Mesenchymal stem cell (in vitro differentiated cells and primary cell): ENCODE data around the gene PDHA2. TPM values are rescaled to one million over a fixed set of nuclear protein-coding genes. Genes with fewer than 3 reads are reported as not detected.
A peak's percentile ranks its signal among the peaks of the same experiment; 100 is the strongest.

Experiments used
- DNase-seq: peaks from one replicate; pipeline ENCODE4 v3.0.0-alpha.2; 2013
- H2AFZ ChIP-seq: one replicate; pipeline ENCODE4 v1.6.1; 2013; ENCODE audit warnings: low read depth, mild to moderate bottlenecking, control low read depth, inconsistent platforms, low read length, moderate library complexity
- H2AK5ac ChIP-seq: 2 replicates; pipeline ENCODE4 v1.6.1; 2013; ENCODE audit warnings: low read length, moderate library complexity, mild to moderate bottlenecking, inconsistent platforms; ENCODE audit not compliant: severe bottlenecking
- H2BK120ac ChIP-seq: one replicate; pipeline ENCODE4 v1.6.1; 2013; ENCODE audit warnings: low read depth, mild to moderate bottlenecking, inconsistent platforms, low read length, moderate library complexity
- H2BK12ac ChIP-seq, 2 experiments: one replicate each; pipeline ENCODE4 v1.6.1; 2013; ENCODE audit warnings: inconsistent platforms in 2 of 2, low read length in 2 of 2, mild to moderate bottlenecking in 2 of 2, moderate library complexity in 2 of 2, control low read depth in 1 of 2
- H2BK15ac ChIP-seq: one replicate; pipeline ENCODE4 v1.6.1; 2013; ENCODE audit warnings: mild to moderate bottlenecking, low read depth, inconsistent platforms; ENCODE audit not compliant: poor library complexity, severe bottlenecking
- H2BK5ac ChIP-seq: 2 replicates; pipeline ENCODE4 v1.6.1; 2013; ENCODE audit warnings: low read depth, mild to moderate bottlenecking, low read length, control low read depth, inconsistent platforms; ENCODE audit not compliant: poor library complexity, severe bottlenecking
- H3K14ac ChIP-seq, 2 experiments: one replicate each; pipeline ENCODE4 v1.6.1; 2013; ENCODE audit warnings: inconsistent platforms in 2 of 2, low read length in 2 of 2, control low read depth in 1 of 2, mild to moderate bottlenecking in 1 of 2, moderate library complexity in 1 of 2
- H3K18ac ChIP-seq, 2 experiments: one replicate each; pipeline ENCODE4 v1.6.1; 2013; ENCODE audit warnings: inconsistent platforms in 2 of 2, low read length in 2 of 2, control low read depth in 1 of 2, low read depth in 1 of 2, mild to moderate bottlenecking in 1 of 2
- H3K23ac ChIP-seq, 2 experiments: one replicate each; pipeline ENCODE4 v1.6.1; 2013; ENCODE audit warnings: inconsistent platforms in 2 of 2, low read length in 2 of 2, mild to moderate bottlenecking in 2 of 2, moderate library complexity in 2 of 2, control low read depth in 1 of 2
- H3K27ac ChIP-seq: 2 replicates; pipeline ENCODE4 v1.5.1; 2013; ENCODE audit warnings: mild to moderate bottlenecking, moderate library complexity, low read length, control low read depth, inconsistent platforms; ENCODE audit not compliant: poor library complexity, severe bottlenecking
- H3K27me3 ChIP-seq, 2 experiments: 2 replicates each; pipeline versions ENCODE4 v1.6.1 to v1.7.0; 2013; ENCODE audit warnings: low read length in 2 of 2, mild to moderate bottlenecking in 2 of 2, moderate library complexity in 2 of 2, control low read depth in 1 of 2, inconsistent platforms in 1 of 2; ENCODE audit not compliant: control insufficient read depth in 1 of 2, insufficient read depth in 1 of 2
- H3K36me3 ChIP-seq, 2 experiments: 2 replicates each; pipeline versions ENCODE4 v1.6.1 to v1.7.0; 2013; ENCODE audit warnings: low read length in 2 of 2, control low read depth in 1 of 2, inconsistent platforms in 1 of 2, low read depth in 1 of 2, mild to moderate bottlenecking in 1 of 2; ENCODE audit not compliant: insufficient read depth in 2 of 2, control insufficient read depth in 1 of 2
- H3K4ac ChIP-seq, 2 experiments: one replicate each; pipeline ENCODE4 v1.6.1; 2013; ENCODE audit warnings: inconsistent platforms in 2 of 2, low read length in 2 of 2, mild to moderate bottlenecking in 2 of 2, moderate library complexity in 2 of 2, control low read depth in 1 of 2, low read depth in 1 of 2
- H3K4me1 ChIP-seq: 2 replicates; pipeline ENCODE4 v1.6.1; 2013; ENCODE audit warnings: low read depth, low read length, control low read depth; ENCODE audit not compliant: control insufficient read depth, insufficient read depth
- H3K4me2 ChIP-seq: 2 replicates; pipeline ENCODE4 v1.6.1; 2013; ENCODE audit warnings: low read length, mild to moderate bottlenecking, inconsistent platforms; ENCODE audit not compliant: poor library complexity, severe bottlenecking
- H3K4me3 ChIP-seq, 2 experiments: 2 replicates each; pipeline versions ENCODE4 v1.5.1 to v1.7.0; 2013; ENCODE audit warnings: low read length in 2 of 2, mild to moderate bottlenecking in 2 of 2, control low read depth in 1 of 2, low read depth in 1 of 2; ENCODE audit not compliant: insufficient read depth in 1 of 2
- H3K79me1 ChIP-seq: replicated peaks from 2 replicates; pipeline ENCODE4 v1.6.1; 2013; ENCODE audit warnings: mild to moderate bottlenecking, control low read depth, low read length, inconsistent platforms; ENCODE audit not compliant: poor library complexity, severe bottlenecking
- H3K9ac ChIP-seq: 2 replicates; pipeline ENCODE4 v1.7.0; 2013; ENCODE audit warnings: mild to moderate bottlenecking, low read length, moderate library complexity
- H3K9me3 ChIP-seq: 2 replicates; pipeline ENCODE4 v1.7.0; 2013; ENCODE audit warnings: mild to moderate bottlenecking, low read length; ENCODE audit not compliant: control insufficient read depth
- H4K8ac ChIP-seq: one replicate; pipeline ENCODE4 v1.6.1; 2013; ENCODE audit warnings: inconsistent platforms, mild to moderate bottlenecking, low read length, moderate library complexity
- H4K91ac ChIP-seq: one replicate; pipeline ENCODE4 v1.6.1; 2013; ENCODE audit warnings: mild to moderate bottlenecking, low read length, inconsistent platforms
- WGBS: methylation state at CpG from one replicate; pipeline ENCODE4 v1.1.7; 2013; ENCODE audit warnings: mixed read lengths; 5-methylcytosine and 5-hydroxymethylcytosine counted together
- small RNA-seq: library from polyadenylated mRNA; stranded (forward); fragments of <200 nt; extraction: miRNeasy Mini kit (QIAGEN cat#:217004); gene quantifications from one replicate; pipeline ENCODE3, GENCODE V24; 2013; ENCODE audit warnings: low read depth

Gene PDHA2

DNA sequence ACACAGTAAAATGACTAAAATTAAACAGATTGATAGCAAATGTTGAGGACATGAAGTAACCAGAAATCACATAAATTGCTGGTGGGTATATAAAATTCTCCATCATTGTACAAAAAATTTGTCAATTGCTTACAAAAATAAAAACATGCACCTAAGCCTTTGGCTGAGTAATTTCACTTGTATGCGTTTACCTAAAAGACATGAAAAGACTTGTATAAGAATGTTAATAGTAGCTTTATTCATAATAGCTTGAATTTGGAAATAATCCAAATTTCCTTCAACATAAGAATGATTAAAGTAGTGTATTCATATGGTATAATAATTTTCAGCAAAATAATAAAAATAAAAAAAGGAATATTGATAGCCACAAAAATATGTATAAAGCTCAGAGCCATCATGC is 37.7 kb downstream of the PDHA2 start:
- Histone ChIP-seq H3K27ac (no peak overlapping the region), H3K36me3 (no peaks in the 10 kb centered on the region), H2AK5ac (no peak overlapping the region), H3K23ac (no peak overlapping the region), H2BK120ac (no peak overlapping the region), H4K91ac (no peak overlapping the region), H3K27me3 (no peaks in the 10 kb centered on the region), H2BK12ac (no peak overlapping the region), H2BK5ac (no peak overlapping the region), H2BK15ac (no peak overlapping the region), H3K4me2 (no peak overlapping the region), H3K4me3 (no peak overlapping the region), H3K14ac (no peak overlapping the region), H3K18ac (no peak overlapping the region), H3K79me1 (no peaks in the 10 kb centered on the region), H3K4ac (no peak overlapping the region), H3K9me3 (peaks cover 22% of the 10 kb centered on the region), H3K9ac (no peak overlapping the region), H4K8ac (no peak overlapping the region), H2AFZ (no peak overlapping the region), H3K4me1 (no peaks in the 10 kb centered on the region)
- no CpG with 5 or more reads among the region's 1 CpG for WGBS
- DNase-seq = no peak

DNA sequence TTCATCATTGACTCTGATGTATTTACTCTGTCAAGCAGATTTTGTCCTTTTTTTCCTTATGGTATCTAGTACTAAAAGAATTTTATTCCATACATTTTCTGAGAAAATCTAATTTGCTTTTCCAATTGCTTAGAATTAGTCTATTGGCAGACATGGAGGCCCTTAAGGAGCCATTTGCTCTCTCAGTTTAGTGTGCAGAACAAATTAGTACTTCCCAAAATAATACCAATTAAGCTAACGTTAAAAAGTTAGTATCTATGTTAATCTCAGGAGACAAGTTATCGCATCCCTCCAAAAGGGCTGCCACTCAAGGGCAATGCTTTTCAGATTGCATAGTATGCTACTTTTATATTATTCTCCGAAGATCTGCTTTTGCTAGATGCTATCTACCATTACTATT is 47.7 kb downstream of the PDHA2 start:
- no peak overlapping the region for H2AFZ ChIP-seq
- H4K8ac ChIP-seq = no peak overlapping the region
- no peak overlapping the region for H3K27ac ChIP-seq
- no peak overlapping the region for H2AK5ac ChIP-seq
- no peak overlapping the region for H2BK12ac ChIP-seq
- DNase-seq = no peak
- no peak overlapping the region for H4K91ac ChIP-seq
- H3K79me1 ChIP-seq = no peaks in the 10 kb centered on the region
- no peak overlapping the region for H3K23ac ChIP-seq
- H3K36me3 ChIP-seq = no peaks in the 10 kb centered on the region
- H3K4me1 ChIP-seq = no peaks in the 10 kb centered on the region
- H3K4me3 ChIP-seq = no peak overlapping the region
- H3K4me2 ChIP-seq = no peak overlapping the region
- H3K14ac ChIP-seq = no peak overlapping the region
- no peaks in the 10 kb centered on the region for H3K27me3 ChIP-seq
- H3K4ac ChIP-seq = no peak overlapping the region
- no peak overlapping the region for H2BK15ac ChIP-seq
- H3K9me3 ChIP-seq = peaks cover 42% of the 10 kb centered on the region
- H2BK120ac ChIP-seq = no peak overlapping the region
- H3K9ac ChIP-seq = no peak overlapping the region
- no peak overlapping the region for H3K18ac ChIP-seq
- 92% methylated on average over 3 of the region's 3 CpGs for WGBS
- no peak overlapping the region for H2BK5ac ChIP-seq

DNA sequence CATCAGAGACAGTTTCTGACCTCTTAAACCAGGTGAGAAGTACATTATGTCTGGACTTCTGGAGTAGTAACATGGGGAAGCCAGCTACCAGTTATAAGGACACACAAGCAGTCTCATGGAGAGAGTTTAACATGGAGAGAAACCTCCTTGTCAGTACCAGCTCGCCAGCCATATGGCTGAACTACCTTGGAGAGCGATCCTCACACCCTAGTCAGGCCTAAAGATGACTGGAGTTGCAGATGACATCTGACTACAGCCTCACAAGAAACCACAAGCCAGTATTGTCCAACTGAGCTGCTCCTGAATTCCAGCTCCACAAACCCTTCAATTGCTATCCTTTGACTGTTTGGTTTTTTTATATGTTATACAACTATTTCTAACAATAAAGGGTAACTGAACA is 49.8 kb downstream of the PDHA2 start:
- DNase-seq = peak; percentile 22
- H3K79me1 ChIP-seq = no peaks in the 10 kb centered on the region
- no peak overlapping the region for H2BK120ac ChIP-seq
- 29% methylated on average over 2 of the region's 2 CpGs for WGBS
- no peak overlapping the region for H3K4ac ChIP-seq
- no peak overlapping the region for H2BK15ac ChIP-seq
- no peak overlapping the region for H2AFZ ChIP-seq
- peaks cover 32% of the 10 kb centered on the region for H3K9me3 ChIP-seq
- H3K4me3 ChIP-seq = no peak overlapping the region
- no peak overlapping the region for H4K91ac ChIP-seq
- no peaks in the 10 kb centered on the region for H3K36me3 ChIP-seq
- no peak overlapping the region for H4K8ac ChIP-seq
- H3K4me2 ChIP-seq = no peak overlapping the region
- H2BK12ac ChIP-seq = no peak overlapping the region
- H2BK5ac ChIP-seq = no peak overlapping the region
- H3K23ac ChIP-seq = no peak overlapping the region
- H3K4me1 ChIP-seq = no peaks in the 10 kb centered on the region
- H3K14ac ChIP-seq = no peak overlapping the region
- no peak overlapping the region for H3K18ac ChIP-seq
- no peak overlapping the region for H3K9ac ChIP-seq
- no peaks in the 10 kb centered on the region for H3K27me3 ChIP-seq
- no peak overlapping the region for H3K27ac ChIP-seq
- H2AK5ac ChIP-seq = no peak overlapping the region

Small RNA genes within 50 kb of the gene (small RNA-seq; reads per million reads assigned to genes)
- gene RNU6-1059P = not detected
